NCI-H748 treated with DMSO at 0.1 percent for 48 hours (cell line): Measurements from ENCODE around the gene KRT2.

Source experiments
- DNase-seq: peaks from one replicate; lab custom pipeline; 2025; lab: John Stamatoyannopoulos, UW

KRT2 gene

GRCh38 chr12:52637299-52637698 lies 14.7 kb downstream of the KRT2 start:
- no peak for DNase-seq

DNA sequence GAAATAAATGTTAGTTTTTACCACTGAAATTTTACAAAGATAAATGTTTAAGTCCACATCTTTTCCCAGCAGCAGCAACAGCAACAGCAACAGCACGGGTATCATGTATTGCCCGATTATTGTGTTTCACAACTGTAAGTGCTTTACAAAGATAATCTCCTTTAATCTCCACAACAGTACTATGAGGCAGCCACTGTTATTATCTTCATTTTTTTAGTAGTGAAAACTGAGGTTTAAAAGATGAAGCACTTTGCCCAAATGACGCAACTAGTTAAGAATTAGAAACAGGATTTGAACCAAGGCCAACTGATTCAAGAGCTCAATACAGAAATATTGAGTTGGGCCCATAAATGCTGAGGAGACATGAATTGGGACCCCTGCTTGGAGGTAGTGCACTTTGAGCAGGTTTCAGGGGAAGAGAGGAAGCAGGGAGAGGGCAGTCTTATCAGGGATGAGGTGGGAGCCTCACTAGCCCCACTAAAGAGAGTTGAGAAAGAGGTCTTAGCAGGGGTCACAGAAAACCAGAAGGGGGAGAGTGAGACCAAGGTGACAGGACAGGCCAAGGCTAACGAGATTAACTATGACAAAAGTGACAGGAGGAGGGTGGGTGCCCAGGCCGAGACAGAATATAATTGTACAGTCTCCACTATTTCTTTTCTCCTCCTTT lies 15.3 kb downstream of the KRT2 start:
- no peak for DNase-seq

DNA sequence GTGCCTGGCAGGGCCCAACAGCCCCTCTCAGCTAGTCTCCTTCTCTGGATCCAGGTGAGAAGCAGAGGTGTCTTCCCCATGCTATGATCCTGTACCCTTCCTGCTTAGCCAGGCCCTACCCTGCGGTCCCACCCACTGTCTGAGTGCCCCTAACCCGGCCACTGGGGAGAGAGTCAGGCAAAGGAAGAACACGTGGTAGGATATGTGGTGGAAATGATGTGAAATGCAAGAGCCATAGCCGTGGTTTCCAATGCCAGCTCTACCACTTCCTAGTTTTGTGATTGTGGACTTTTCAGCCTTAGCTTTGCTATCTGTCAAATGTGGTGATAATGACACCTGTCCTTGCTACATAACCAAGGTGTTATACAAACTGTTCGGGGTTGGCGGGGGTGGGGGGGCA lies 15.8 kb downstream of the KRT2 start:
- DNase-seq: no peak

DNA sequence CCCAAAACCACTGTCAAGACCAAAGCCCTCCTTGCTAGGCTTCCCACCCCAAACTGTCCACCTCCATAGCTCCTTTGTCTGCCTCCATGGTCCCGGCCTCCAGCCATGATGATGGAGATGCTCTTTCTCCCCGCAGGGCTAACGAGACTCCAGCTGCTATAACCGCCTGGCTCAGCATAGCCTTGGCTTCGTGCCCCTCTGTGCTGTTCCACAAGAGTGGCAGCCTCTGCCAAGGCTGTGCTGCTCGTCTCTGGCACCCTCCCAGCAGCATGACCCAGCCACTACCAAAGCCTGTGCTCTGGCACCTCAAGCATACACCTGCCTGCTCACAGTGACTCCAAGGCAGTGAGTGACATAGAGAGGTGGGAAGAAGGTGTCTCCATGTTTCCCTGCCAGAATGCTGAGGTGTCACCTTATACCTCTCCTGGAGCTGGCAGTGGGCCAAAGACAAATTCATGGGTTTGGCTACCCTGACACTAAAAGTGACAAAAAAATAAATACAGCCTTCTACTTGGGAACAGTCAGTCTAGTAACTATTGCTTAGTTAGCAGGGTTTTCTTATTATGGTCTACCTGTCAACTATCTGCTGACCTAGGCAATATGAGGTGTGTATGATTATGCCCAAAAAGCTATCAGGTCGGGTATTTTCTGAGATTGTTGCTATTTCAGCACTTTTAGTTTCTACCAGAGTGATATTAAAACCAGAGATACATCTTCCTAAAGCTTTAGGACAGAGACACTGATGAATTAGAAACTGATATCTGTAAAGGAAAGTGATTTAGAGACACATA lies 17.6 kb downstream of the KRT2 start:
- no peak for DNase-seq

- DNase-seq: no peak
These were observed 18.6 kb downstream of the KRT2 start for GRCh38 chr12:52633383-52633782.

- no peak for DNase-seq
These were observed 19.4 kb downstream of the KRT2 start for GRCh38 chr12:52632656-52633055.

DNA sequence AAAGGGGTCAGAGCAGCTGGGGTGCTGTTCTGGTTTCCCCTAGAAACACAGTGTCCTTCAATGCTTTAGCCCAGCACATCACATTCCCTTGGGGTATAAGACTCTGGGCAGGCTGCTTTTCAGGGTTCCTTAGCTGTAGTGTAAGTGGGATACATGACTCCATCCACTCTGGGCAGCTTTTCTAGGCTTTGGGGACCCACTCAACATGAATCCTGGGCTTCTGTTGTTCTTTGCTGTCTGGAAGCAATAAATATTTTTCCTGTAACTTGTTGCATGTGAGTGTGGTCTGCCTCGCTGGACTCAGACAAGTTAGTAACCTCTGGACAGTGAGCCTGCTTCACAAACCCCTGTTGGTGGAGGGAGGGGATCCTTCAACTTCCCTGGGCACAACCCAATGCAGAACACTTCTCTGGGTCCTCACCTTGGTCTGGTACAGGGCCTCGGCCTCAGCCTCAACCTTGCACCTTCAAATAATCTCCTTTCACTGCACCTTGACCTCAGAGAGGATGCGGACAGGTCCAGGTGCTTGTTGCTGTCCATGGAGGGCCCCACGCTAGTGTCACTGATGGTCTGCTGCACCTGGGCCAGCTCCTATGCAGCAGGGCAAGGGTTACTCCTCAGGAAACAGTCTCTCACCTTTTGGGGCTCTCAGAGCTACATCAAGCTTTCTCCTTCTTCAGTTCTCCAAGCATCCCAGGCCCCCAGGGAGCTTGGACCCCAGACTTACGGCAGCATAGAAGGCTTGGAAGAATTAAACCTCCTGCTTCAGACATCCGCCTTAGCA lies 20.1 kb downstream of the KRT2 start:
- no peak for DNase-seq

- DNase-seq: no peak
These were observed 20.7 kb downstream of the KRT2 start for GRCh38 chr12:52631264-52631663.

DNA sequence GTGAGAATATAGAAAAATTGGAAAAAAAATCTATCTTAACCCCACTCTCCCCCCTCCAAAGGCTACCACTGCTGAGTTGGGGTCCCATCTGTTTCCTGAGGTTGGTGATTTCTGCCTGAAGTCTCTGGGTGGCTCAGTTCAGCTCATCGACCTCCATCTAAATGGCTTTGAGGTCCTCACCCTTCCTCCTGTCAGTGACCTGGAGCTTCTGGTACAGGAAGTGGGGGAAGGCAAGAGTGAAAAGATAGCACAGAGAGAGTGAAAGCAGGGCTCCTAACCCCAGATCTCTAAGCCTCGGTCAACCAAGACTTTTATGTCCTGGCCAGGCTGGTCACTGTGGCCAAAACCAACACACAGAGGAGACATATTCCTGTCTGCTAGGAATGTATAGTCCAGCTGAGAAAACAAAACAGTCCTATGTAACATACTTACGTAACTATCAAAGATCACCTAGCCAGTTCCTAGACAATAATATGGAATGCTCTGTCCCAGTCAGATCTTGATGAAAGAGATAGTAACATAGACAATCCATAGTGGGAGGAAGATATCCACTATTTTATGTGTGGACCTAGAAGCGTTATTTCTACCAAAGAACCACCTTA lies 21.3 kb downstream of the KRT2 start:
- no peak for DNase-seq

DNA sequence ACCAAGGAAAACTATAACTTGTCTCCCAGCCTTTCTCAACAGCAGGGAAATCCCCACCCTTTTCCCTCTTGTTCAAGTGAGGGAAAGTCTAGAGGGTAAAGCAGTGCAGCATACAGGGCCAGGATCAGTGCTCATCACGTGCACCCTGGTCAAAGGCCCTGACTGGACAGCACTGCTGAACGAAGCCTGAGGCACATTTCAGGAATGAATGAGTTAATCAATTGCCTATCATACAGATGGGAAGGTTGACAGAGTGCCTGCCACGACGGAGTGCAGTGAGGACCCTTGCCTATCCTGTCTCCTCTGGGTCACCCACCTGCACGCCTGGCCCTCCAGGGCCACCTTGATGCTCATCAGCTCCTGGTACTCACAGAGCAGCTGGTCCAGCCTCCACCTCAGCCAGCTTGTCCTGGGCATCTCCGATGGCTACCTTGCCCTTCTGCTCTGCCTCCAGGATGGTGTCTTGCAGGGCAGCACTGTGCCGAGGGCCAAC lies 22.0 kb downstream of the KRT2 start:
- no peak for DNase-seq

DNA sequence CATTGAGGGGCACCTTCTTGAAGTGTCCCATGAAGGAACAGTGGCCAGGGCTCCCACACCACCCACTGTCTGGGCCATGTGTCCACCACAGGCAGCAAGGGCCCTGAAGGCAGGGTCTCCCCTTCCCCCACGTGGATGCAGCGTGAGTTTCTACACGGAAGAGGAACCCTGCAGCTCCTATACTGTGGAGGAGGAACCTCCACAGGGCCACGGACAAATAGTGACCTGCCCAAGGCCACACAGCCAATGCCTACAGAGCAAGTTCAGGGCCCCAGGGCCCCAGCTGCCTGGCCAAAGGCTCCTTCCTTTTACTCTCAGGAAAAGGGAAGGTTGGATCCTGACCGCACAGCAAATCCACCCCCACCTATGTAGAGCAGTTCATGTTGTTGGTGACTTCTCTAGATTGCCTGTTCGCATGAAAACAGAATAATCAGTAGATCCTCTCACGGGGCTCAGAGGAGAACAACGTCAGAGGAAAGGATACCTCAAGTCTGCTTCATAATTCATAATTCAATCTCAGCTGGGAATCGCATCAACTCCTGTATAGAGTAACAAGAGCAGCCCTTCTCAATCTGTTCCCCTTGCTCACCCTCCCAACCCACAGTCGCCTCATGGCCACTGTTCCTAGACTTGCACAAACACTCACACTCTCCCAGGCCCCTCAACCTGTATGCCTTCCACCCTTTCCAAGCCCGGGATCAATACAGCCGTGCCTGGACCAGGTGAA lies 22.6 kb downstream of the KRT2 start:
- no peak for DNase-seq

- no peak for DNase-seq
These were observed 23.2 kb downstream of the KRT2 start for GRCh38 chr12:52628841-52629240.

- DNase-seq: no peak
These were observed 23.9 kb downstream of the KRT2 start for GRCh38 chr12:52628111-52628507.

DNA sequence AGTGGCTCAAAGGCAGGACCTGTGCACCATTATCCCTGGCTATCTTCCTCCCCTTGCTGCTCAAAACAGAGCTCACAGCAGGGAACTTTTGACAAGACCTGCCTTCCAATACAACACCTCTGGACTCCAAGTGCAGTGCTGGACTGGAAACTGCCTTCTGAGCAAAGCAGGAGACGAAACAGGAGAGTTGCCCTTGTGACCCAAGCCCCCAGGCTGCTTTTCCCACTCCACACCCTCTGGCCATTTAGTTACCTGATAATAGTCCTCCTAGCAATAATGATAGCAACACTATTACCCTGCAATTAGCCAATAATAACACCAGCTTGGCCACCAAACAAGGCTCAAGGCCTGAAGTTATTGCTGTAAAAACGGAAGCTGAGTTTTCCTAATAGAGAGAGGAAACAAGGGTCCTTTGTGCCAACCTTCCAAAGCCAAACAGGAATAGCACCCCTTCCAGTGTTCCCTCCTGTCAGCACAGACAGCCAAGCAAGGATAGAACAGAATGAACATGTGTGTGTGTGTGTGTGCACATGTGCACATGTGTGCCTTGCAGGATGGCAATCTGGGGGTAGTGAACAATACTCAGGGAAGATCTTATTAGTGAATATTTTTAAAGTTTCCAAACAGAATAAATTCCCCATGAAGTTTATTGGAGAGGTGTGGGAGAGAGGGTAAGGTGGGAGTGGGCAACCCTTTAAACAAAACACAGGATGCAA lies 24.5 kb downstream of the KRT2 start:
- DNase-seq: peak; percentile 4

DNA sequence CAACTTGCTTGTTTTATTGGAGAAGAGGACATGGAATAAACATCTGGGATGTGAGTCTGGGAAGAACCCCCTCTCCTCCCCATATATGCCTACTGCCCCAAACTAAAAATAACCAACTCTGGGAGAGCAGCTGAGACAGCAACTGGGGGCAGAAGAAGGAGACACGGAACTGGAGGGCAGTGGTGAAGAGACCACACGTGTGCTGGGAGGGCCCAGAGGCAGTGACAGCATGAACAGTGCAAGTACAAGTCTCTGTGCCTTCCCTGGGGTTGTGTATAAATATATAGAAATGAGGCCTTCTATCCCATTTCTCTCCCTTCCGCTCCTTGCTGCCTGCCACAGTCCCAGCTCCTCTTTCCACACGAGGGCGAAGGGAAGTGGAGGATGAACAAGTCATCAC lies 29.7 kb downstream of the KRT2 start:
- DNase-seq: no peak

DNA sequence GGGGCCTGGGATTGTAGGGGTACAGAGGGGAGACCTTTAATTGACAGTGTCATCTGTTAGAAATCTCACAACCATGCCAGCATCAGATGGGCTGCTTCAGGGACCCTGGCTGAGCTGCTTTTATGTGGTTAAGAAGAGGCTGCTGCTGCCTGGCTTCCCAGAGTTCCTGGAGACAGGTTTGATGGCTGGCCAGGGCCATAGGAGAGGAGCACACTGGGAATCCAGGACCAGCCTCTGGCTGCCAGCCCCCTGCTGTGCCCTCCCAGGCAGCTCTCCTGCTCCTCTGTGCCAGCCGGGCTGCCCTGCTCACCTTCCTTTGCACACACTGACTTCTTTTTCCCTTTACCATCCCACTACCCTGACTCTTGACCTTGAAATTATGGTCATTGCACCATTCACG lies 33.1 kb downstream of the KRT2 start:
- no peak for DNase-seq

GRCh38 chr12:52618216-52618615 lies 33.8 kb downstream of the KRT2 start, which contains the start of gene KRT73:
Gene KRT73 (minus strand): TSS chr12:52618559. CDS start chr12:52618524, 35 bp downstream.
- no peak for DNase-seq

- DNase-seq: no peak
These were observed 34.6 kb downstream of the KRT2 start for GRCh38 chr12:52617403-52617785.

- no peak for DNase-seq
These were observed 35.2 kb downstream of the KRT2 start for GRCh38 chr12:52616680-52617402.

- no peak for DNase-seq
These were observed 36.1 kb downstream of the KRT2 start for GRCh38 chr12:52615912-52616311.
